Measurements from ENCODE around the gene SHC4. TPM values are rescaled to one million over a fixed set of nuclear protein-coding genes. Genes with fewer than 3 reads are reported as not detected.

The SHC4 gene
- total and polyA plus RNA-seq, 2 of the 13 experiments (the other 11 are each of a cell fraction or from before 2014, with no cell fraction given), result 0.04 TPM; not detected in 1

DNA sequence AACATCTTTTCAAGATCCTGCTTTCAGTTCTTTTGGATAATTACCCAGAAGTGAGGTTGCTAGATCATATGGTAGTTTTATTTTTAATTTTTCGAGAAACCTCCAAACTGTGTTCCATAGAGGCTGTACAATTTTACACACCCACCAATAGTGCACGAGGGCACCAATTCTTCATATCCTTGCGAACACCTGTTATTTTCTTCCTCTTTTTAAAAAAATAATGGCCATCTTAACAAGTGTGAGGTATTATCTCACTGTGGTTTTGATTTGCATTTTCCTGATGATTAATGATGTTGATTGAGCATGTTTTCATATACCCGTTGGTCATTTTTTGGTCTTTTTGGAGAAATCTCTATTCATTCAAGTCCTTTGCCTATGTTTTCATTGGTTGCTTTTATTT is 135.2 kb downstream of the SHC4 start:
- in situ Hi-C loops (cut with HindIII; ENCODE audit: extremely low pct_ligation_motif_present, low pct_unique_long_range_greater_than_20kb), result loop anchor here (25.0 kb wide), 1 partner anchor 466 kb away; no protein-coding TSS in a partner anchor

More for the DNA sequence above, 135.2 kb downstream of the SHC4 start:
- Histone ChIP-seq H3K4me2 (ENCODE audit: low read depth, low read length) (no peak overlapping the region), H3K4me1 (ENCODE audit: insufficient read depth, low read length) (no peaks in the 10 kb centered on the region), H4K20me1 (ENCODE audit: insufficient read depth, low read length) (no peaks in the 10 kb centered on the region), H3K27ac (ENCODE audit: extremely low read length, insufficient read depth, low read length) (no peak overlapping the region), H2AFZ (ENCODE audit: low read length) (no peak overlapping the region), H3K9me3 (ENCODE audit: low read length) (no peaks in the 10 kb centered on the region; the same call in 1 of the 2 replicates), H3K36me3 (replicated peaks in 1 of 2; ENCODE audit: control insufficient read depth in 1 of 2, insufficient read depth in 2 of 2, low read length in 2 of 2) (no peaks in the 10 kb centered on the region), H3K4me3 (replicated peaks in 1 of 3; ENCODE audit: insufficient read depth in 1 of 3, low read depth in 2 of 3, low read length in 3 of 3) (no peak overlapping the region), H3K79me2 (ENCODE audit: insufficient read depth, low read length) (no peaks in the 10 kb centered on the region), H3K27me3 (ENCODE audit: control insufficient read depth in 1 of 2, insufficient read depth in 2 of 2, low read length in 2 of 2) (peaks cover 0 to 5% of the 10 kb centered on the region in 2 experiments; a peak in 2 of 5 replicates), H3K9ac (ENCODE audit: insufficient read depth, low read depth, low read length) (no peak overlapping the region)
- ATAC-seq, result no peak
- ChIA-PET CTCF (ENCODE audit: low intra/inter-chr PET ratio, low total read pairs) (no interaction called here), POLR2A (no interaction called here)
- intact Hi-C loops (cut with micrococcal nuclease; ENCODE audit: unreplicated experiment), result no loop called here
- TF ChIP-seq, protein P1, sequence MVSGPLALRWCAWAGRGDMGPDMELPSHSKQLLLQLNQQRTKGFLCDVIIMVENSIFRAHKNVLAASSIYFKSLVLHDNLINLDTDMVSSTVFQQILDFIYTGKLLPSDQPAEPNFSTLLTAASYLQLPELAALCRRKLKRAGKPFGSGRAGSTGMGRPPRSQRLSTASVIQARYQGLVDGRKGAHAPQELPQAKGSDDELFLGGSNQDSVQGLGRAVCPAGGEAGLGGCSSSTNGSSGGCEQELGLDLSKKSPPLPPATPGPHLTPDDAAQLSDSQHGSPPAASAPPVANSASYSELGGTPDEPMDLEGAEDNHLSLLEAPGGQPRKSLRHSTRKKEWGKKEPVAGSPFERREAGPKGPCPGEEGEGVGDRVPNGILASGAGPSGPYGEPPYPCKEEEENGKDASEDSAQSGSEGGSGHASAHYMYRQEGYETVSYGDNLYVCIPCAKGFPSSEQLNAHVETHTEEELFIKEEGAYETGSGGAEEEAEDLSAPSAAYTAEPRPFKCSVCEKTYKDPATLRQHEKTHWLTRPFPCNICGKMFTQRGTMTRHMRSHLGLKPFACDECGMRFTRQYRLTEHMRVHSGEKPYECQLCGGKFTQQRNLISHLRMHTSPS (CRISPR knock-in tag; IDR thresholded peaks at IDR 0.05; ENCODE audit: low read depth), result no peak
- no peak for TF ChIP-seq ZFP37 (CRISPR knock-in tag; IDR thresholded peaks at IDR 0.05; ENCODE audit: borderline replicate concordance)
- no peak for TF ChIP-seq NFIB (CRISPR knock-in tag; IDR thresholded peaks at IDR 0.05; ENCODE audit: borderline replicate concordance)
- no peak for TF ChIP-seq ZBTB2 (CRISPR knock-in tag; IDR thresholded peaks at IDR 0.05; ENCODE audit: low read depth)
- TF ChIP-seq SUZ12 (IDR thresholded peaks at IDR 0.05; ENCODE audit: low read depth, low read length), result no peak
- TF ChIP-seq MTA1 (CRISPR knock-in tag; IDR thresholded peaks at IDR 0.05; ENCODE audit: borderline replicate concordance), result no peak
- no peak for TF ChIP-seq PHF5A (CRISPR knock-in tag; IDR thresholded peaks at IDR 0.05; ENCODE audit: low read depth, unreplicated experiment)
- TF ChIP-seq SOX13 (IDR thresholded peaks at IDR 0.05), result no peak
- no peak for TF ChIP-seq SOX13 (CRISPR knock-in tag; conservative IDR thresholded peaks at IDR 0.05 in 1 of 2, IDR thresholded peaks at IDR 0.05 in 1 of 2)
- no peak for TF ChIP-seq ZNF17 (CRISPR knock-in tag; IDR thresholded peaks at IDR 0.05)
- BruUV-seq (replicated peaks), result no TSS peak
- no peak for DNase-seq (ENCODE audit: low spot score)
- 5% methylated on average over 4 of the region's 4 CpGs for WGBS (ENCODE audit: low lambda C conversion rate)
- no peak for FAIRE-seq
